GM12878 (cell line): ENCODE data around the gene ZFAND2A. TPM values are rescaled to one million over a fixed set of nuclear protein-coding genes. Genes with fewer than 3 reads are reported as not detected.

Experiments used
- ATAC-seq: fragments of 200-7000 bp; cut with Tn5 transposase; 3 replicates; pipeline ENCODE4 v1.9.1; 2020; ENCODE audit warnings: mild to moderate bottlenecking, moderate library complexity
- BruUV-seq: library from RNA; stranded (reverse); fragments of 400-500 nt; replicated peaks from 2 replicates; lab custom pipeline; 2021; lab: Mats Ljungman, UMichigan
- CTCF ChIA-PET: fragments of 300-600 bp; sonication (Branson Sonifier 250); formaldehyde crosslinking; extraction: SDS; loops from one replicate; lab custom pipeline; 2021; ENCODE audit warnings: inconsistent platforms; lab: Yijun Ruan, JAX
- POLR2A ChIA-PET: fragments of 350-600 bp; formaldehyde crosslinking; extraction: SDS; loops from one replicate; lab custom pipeline; 2021; ENCODE audit warnings: inconsistent platforms; lab: Charles Lee
- RAD21 ChIA-PET: fragments of 300-600 bp; sonication (Branson Sonifier 250); formaldehyde crosslinking; loops from one replicate; lab custom pipeline; 2023; ENCODE audit warnings: antibody characterized with exemption; ENCODE audit not compliant: unreplicated experiment; lab: Charles Lee
- SMC1A ChIA-PET: fragments of 300-600 bp; sonication (Branson Sonifier 250); formaldehyde crosslinking; loops from one replicate; lab custom pipeline; 2023; ENCODE audit not compliant: unreplicated experiment, uncharacterized antibody; lab: Charles Lee
- DNase-seq: peaks from one replicate; pipeline ENCODE4 v3.0.0-alpha.2; 2011; ENCODE audit warnings: low read depth, low spot score
- FAIRE-seq: peaks from 3 replicates; lab custom pipeline; 2011; peaks lifted over from hg19 to GRCh38; lab: Jason Lieb, UNC
- H2AFZ ChIP-seq: 2 replicates; pipeline ENCODE4 v1.6.0; 2011; ENCODE audit warnings: low read depth, low read length, control low read depth; ENCODE audit not compliant: control insufficient read depth
- H3K27ac ChIP-seq: 2 replicates; pipeline ENCODE4 v1.5.1; 2011; ENCODE audit warnings: control low read depth; ENCODE audit not compliant: control insufficient read depth, insufficient read depth
- H3K27me3 ChIP-seq, 2 experiments: replicated peaks in 1 of 2; 2 replicates each; pipeline versions ENCODE4 v1.6.0 to v1.6.1; 2011; ENCODE audit warnings: low read length in 1 of 2; ENCODE audit not compliant: control insufficient read depth in 2 of 2, insufficient read depth in 2 of 2
- H3K36me3 ChIP-seq, 2 experiments: 2 replicates each; pipeline ENCODE4 v1.5.1; 2011; ENCODE audit warnings: low read length in 1 of 2; ENCODE audit not compliant: control insufficient read depth in 2 of 2, insufficient read depth in 2 of 2
- H3K4me1 ChIP-seq: 2 replicates; pipeline ENCODE4 v1.6.1; 2011; ENCODE audit warnings: mild to moderate bottlenecking, low read length, moderate library complexity, mixed read lengths; ENCODE audit not compliant: control insufficient read depth, insufficient read depth
- H3K4me2 ChIP-seq: 2 replicates; pipeline ENCODE4 v1.6.0; 2011; ENCODE audit warnings: control low read depth; ENCODE audit not compliant: control insufficient read depth, insufficient read depth
- H3K4me3 ChIP-seq: fragments of 200-600 bp; sonication (generic); 2 replicates; pipeline ENCODE4 v1.5.1; 2016
- H3K79me2 ChIP-seq: 2 replicates; pipeline ENCODE4 v1.6.0; 2011; ENCODE audit warnings: low read length; ENCODE audit not compliant: control insufficient read depth, insufficient read depth
- H3K9ac ChIP-seq: 2 replicates; pipeline ENCODE4 v1.8.0; 2011; ENCODE audit warnings: low read length, control low read depth, mixed read lengths; ENCODE audit not compliant: control insufficient read depth, insufficient read depth
- H3K9me3 ChIP-seq: replicated peaks from 3 replicates; pipeline ENCODE4 v1.5.1; 2011; ENCODE audit warnings: mild to moderate bottlenecking, low read length; ENCODE audit not compliant: control insufficient read depth, insufficient read depth
- H4K20me1 ChIP-seq: 2 replicates; pipeline ENCODE4 v1.6.0; 2011; ENCODE audit not compliant: control insufficient read depth, insufficient read depth
- ATF3 ChIP-seq: IDR thresholded peaks from 2 replicates; pipeline ENCODE4 v1.6.1; 2011; ENCODE audit warnings: low read depth, mild to moderate bottlenecking, low read length, moderate library complexity, borderline replicate concordance; ENCODE audit errors: extremely low read depth
- EGR1 ChIP-seq, 2 experiments: IDR thresholded peaks; 1 replicate in 1 of 2; 2 replicates in 1 of 2; pipeline ENCODE4 v1.6.1; 2011 to 2012; ENCODE audit warnings: low read depth in 2 of 2, low read length in 2 of 2, borderline replicate concordance in 1 of 2, mild to moderate bottlenecking in 1 of 2, moderate library complexity in 1 of 2
- HSF1 ChIP-seq: fragments of 150-350 bp; IDR thresholded peaks from 2 replicates; pipeline ENCODE4 v1.6.1; 2014; ENCODE audit warnings: mild to moderate bottlenecking, low read depth, low read length
- JUND ChIP-seq: IDR thresholded peaks from 2 replicates; pipeline ENCODE4 v1.6.1; 2012; ENCODE audit warnings: low read depth, mild to moderate bottlenecking, low read length, improper control_type of control experiment, moderate library complexity
- KLF5 ChIP-seq: fragments of 450-650 bp; IDR thresholded peaks from 2 replicates; pipeline ENCODE4 v1.6.1; 2014; ENCODE audit warnings: mild to moderate bottlenecking; ENCODE audit not compliant: partially characterized antibody
- MTA3 ChIP-seq: IDR thresholded peaks from 2 replicates; pipeline ENCODE4 v1.6.1; 2012; ENCODE audit warnings: low read length, inconsistent platforms, borderline replicate concordance
- NFIC ChIP-seq: IDR thresholded peaks from 2 replicates; pipeline ENCODE4 v1.6.1; 2012; ENCODE audit warnings: low read depth, mild to moderate bottlenecking, inconsistent platforms, low read length, moderate library complexity
- PKNOX1 ChIP-seq: fragments of 450-650 bp; IDR thresholded peaks from 2 replicates; pipeline ENCODE4 v1.6.1; 2016; ENCODE audit warnings: mild to moderate bottlenecking
- POLR2AphosphoS5 ChIP-seq: IDR thresholded peaks from 2 replicates; pipeline ENCODE4 v1.6.1; 2011; ENCODE audit warnings: mild to moderate bottlenecking, low read length, inconsistent platforms
- SKIL ChIP-seq: fragments of 450-650 bp; IDR thresholded peaks from 2 replicates; pipeline ENCODE4 v1.6.1; 2017; ENCODE audit warnings: mild to moderate bottlenecking, low read depth, inconsistent platforms; ENCODE audit not compliant: poor library complexity, severe bottlenecking
- SP1 ChIP-seq: IDR thresholded peaks from one replicate; pipeline ENCODE4 v1.6.1; 2011; ENCODE audit warnings: low read depth, low read length
- TARDBP ChIP-seq: IDR thresholded peaks from 2 replicates; pipeline ENCODE4 v1.6.1; 2016; ENCODE audit warnings: borderline replicate concordance
- WGBS: methylation state at CpG from one replicate; pipeline ENCODE4 v1.1.6; 2016; ENCODE audit warnings: low lambda C conversion rate; ENCODE audit not compliant: insufficient replicate concordance, insufficient coverage; ENCODE audit errors: missing lambda C conversion rate; 5-methylcytosine and 5-hydroxymethylcytosine counted together
- in situ Hi-C: fragments of 300-500 bp; cut with MboI; formaldehyde crosslinking; loops from 9 replicates; pipeline ENCODE4 v1.14.3; 2018; ENCODE audit warnings: mixed read lengths
- intact Hi-C: fragments of 100-400 bp; cut with micrococcal nuclease; formaldehyde crosslinking; loops from one replicate; pipeline ENCODE4 v1.14.2; 2022; ENCODE audit not compliant: unreplicated experiment
- polyA plus RNA-seq, 11 experiments: library from polyadenylated mRNA; depleted of rRNA in 4 of 11; unstranded in 6 of 11; stranded (reverse) in 5 of 11; fragments of >200 nt; fragmentation: Nextera tagmentation in 4 of 11; fragmentation: Illumina TruSeq in 1 of 11; extraction: Ambion mirVana in 4 of 11; extraction: Trizol in 1 of 11; gene quantifications; 1 replicate in 1 of 11; 2 replicates in 10 of 11; pipeline versions ENCODE4 v1.2.1 to v1.2.3, GENCODE V29; 2011 to 2016; ENCODE audit warnings: inconsistent platforms in 2 of 11, missing spikeins in 2 of 11, low read depth in 1 of 11
- total RNA-seq, 4 experiments: library from RNA; depleted of rRNA in 3 of 4; stranded (reverse); fragments of >200 nt in 3 of 4; fragmentation: Illumina TruSeq in 1 of 4; extraction: Trizol in 1 of 4; gene quantifications; 2 replicates each; pipeline versions ENCODE4 v1.2.1 to v1.2.3, GENCODE V29; 2013 to 2021
- TF ChIP-seq, protein P1 (sequence below): fragments of 450-650 bp; IDR thresholded peaks from 2 replicates; pipeline ENCODE4 v1.6.1; 2018; ENCODE audit warnings: mild to moderate bottlenecking, low read depth, moderate library complexity; ENCODE audit not compliant: partially characterized antibody

Gene ZFAND2A
- total and polyA plus RNA-seq, 10 of the 15 experiments (the other 5 are each of a cell fraction or from before 2014, with no cell fraction given): 14.8 to 39.9 (median 20.8) TPM

DNA sequence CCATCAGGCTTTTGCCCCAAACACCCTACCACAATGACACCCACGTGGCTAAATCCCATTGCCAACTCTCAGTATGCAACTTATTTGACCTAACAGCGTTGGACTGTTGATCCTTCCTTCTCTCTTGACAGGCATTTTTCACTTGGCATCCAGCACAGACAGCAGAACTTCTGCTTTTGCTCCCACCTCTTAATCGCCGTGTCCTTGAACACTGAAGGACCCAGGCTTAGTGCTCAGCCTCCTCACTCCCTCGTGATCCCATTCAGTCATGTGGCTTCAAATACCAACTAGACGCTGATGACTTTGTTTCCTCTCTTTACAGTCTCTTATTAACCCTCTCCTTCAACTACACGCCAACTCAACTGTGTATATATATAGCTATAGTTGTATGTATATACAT is 25.0 kb downstream of the ZFAND2A start:
- Histone ChIP-seq H2AFZ (no peak overlapping the region), H3K27ac (no peak overlapping the region), H3K9ac (no peak overlapping the region), H3K36me3 (no peaks in the 10 kb centered on the region), H4K20me1 (no peaks in the 10 kb centered on the region), H3K9me3 (no peaks in the 10 kb centered on the region; the same call in 2 of the 3 replicates), H3K4me1 (no peaks in the 10 kb centered on the region), H3K4me2 (no peak overlapping the region), H3K27me3 (no peaks in the 10 kb centered on the region), H3K79me2 (peaks cover 12% of the 10 kb centered on the region), H3K4me3 (no peak overlapping the region)
- no TSS peak for BruUV-seq
- in situ Hi-C loops: no loop called here
- ChIA-PET RAD21 (no interaction called here), SMC1A (no interaction called here), POLR2A (interaction anchor here (0.8 kb wide), 1 partner anchor 17 kb away, joined by 3 read pairs; no protein-coding TSS in a partner anchor), CTCF (interaction anchor here (1.4 kb wide), 1 partner anchor 31 kb away, joined by 3 read pairs; no protein-coding TSS in a partner anchor)
- FAIRE-seq (peak; percentile 65), ATAC-seq (no peak), DNase-seq (no peak)
- 92% methylated on average over 7 of the region's 7 CpGs for WGBS
- intact Hi-C loops: loop anchor here (5.0 kb wide), 1 partner anchor 48 kb away; the partner anchor contains the start of gene GPER1
- TF ChIP-seq POLR2AphosphoS5 (no peak), SKIL (no peak), TARDBP (no peak), ATF3 (no peak), PKNOX1 (no peak), NFIC (no peak), MTA3 (no peak), HSF1 (no peak), KLF5 (no peak), EGR1 (IDR thresholded peaks at IDR 0.05; ENCODE audit: borderline replicate concordance in 1 of 2, low read depth in 2 of 2, low read length in 2 of 2) (no peak), SP1 (no peak), JUND (no peak)
- TF ChIP-seq, protein P1, sequence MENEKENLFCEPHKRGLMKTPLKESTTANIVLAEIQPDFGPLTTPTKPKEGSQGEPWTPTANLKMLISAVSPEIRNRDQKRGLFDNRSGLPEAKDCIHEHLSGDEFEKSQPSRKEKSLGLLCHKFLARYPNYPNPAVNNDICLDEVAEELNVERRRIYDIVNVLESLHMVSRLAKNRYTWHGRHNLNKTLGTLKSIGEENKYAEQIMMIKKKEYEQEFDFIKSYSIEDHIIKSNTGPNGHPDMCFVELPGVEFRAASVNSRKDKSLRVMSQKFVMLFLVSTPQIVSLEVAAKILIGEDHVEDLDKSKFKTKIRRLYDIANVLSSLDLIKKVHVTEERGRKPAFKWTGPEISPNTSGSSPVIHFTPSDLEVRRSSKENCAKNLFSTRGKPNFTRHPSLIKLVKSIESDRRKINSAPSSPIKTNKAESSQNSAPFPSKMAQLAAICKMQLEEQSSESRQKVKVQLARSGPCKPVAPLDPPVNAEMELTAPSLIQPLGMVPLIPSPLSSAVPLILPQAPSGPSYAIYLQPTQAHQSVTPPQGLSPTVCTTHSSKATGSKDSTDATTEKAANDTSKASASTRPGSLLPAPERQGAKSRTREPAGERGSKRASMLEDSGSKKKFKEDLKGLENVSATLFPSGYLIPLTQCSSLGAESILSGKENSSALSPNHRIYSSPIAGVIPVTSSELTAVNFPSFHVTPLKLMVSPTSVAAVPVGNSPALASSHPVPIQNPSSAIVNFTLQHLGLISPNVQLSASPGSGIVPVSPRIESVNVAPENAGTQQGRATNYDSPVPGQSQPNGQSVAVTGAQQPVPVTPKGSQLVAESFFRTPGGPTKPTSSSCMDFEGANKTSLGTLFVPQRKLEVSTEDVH: no peak
